GM19035 (cell line): ENCODE measurements around the gene UROS.

Experiments
- ATAC-seq: cut with Tn5 transposase; IDR thresholded peaks from one replicate; pipeline ENCODE4 v1.9.1; 2021; ENCODE audit not compliant: unreplicated experiment

UROS gene

GRCh38 chr10:125822878-125823662, at the start of gene UROS, which contains the start of gene BCCIP:
TSS of gene UROS (minus strand) at chr10:125823258. CDS start at chr10:125816499, 6,759 bp downstream.
TSS of gene BCCIP (plus strand) at chr10:125823546. CDS start at chr10:125823558, 12 bp downstream.
- peak; percentile 81 for ATAC-seq

- no peak for ATAC-seq
These were observed 48.3 kb upstream of the UROS start for GRCh38 chr10:125871338-125871737.

- peak; percentile 65 for ATAC-seq
These were observed 45.4 kb upstream of the UROS start for GRCh38 chr10:125868372-125868975.

GRCh38 chr10:125866421-125867029, 43.5 kb upstream of the UROS start:
- ATAC-seq = no peak

DNA sequence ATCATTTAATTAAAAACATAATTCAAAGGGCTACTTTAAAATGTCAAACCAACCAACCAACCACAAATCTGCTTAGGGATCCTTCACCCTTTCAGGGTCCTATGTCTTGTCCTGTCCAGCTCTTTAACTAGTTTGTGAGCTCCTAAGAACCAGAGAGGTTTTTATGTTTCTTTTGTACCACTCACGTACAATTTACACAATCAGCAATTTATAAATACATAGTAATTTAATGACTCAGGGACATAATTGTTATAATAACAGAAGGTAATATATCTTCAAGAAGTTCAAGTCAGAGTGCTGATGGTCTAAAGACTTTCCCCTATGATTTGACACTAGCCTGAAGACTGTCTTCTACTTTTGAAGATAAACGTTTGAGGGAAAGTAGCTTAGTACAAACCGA, 42.1 kb upstream of the UROS start:
- ATAC-seq = no peak

DNA sequence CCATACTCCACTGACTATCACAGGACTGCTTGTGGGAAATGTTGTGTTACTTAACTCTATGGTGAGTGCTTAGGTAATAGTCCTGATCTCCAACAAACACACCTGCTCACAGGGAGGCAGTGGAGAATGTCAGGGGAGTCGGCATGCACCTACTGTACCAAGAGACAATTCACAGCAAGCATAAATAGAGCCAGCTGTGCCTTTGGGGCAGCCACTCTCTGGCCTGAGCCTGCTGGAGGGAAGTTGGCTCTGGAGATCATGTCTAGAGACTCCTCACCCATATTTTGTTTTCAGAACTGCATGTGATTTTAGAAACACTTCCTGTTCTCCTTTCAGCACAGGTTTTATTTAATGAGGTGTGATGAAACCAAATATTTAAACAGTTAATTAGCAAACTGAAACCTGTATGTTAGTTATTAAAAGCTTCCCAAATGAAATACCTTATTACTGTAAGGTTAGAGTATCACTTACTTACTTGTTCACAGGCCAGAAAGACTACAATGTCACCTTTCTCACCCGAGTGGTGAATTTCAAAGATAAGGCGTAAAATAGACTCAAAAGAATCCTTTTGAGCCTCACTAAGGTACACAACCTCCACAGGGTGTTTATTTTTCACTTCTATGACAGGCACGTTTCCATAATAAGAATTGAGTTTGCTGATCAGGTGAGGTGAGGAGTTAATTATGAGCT, 36.2 kb upstream of the UROS start:
- no peak for ATAC-seq

DNA sequence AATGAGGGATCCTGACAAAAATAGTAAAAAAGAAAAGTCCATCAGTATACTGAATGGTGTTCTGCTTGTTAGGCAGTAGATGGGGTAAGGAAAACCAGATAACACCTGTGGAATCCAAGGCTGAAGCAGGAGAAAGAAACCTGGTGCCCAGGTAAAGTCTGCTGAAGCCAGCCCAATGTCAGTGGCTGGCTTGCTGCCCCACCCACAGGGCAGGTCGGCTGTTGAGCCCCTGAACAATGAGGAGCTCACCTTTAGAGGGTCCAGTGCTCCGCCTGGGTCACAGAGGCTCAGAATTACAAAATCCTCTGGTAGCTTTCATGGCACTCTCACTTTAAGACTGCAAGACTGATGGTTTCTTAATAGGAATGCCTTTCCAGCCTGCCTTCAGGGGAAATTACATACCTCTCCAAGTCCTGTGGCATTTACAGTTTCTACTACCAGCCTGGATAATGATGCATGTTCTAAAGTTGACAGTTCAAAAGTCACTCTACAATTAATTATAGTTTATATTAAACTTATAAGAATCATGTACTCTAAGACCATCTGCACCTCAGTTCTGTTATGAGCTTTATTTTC, 34.2 kb upstream of the UROS start:
- no peak for ATAC-seq

DNA sequence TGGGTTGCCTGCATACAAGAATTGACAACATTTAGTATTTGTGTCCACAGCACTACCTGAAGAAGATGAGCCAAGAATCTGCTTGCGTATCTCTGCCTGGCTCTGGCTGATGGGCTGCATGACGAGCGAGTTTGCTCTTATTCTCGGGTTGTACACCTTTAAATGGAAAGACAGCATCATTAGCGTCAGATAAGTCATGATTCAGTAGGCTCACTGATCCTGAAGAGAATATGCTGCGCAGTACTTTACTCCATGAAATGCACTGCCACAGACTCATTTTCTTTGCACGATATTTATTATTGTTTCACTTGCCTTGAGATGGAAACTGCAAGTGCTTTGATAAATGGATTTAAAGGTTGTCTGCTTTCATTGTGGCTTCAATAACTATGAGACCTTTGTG, 29.4 kb upstream of the UROS start:
- no peak for ATAC-seq

DNA sequence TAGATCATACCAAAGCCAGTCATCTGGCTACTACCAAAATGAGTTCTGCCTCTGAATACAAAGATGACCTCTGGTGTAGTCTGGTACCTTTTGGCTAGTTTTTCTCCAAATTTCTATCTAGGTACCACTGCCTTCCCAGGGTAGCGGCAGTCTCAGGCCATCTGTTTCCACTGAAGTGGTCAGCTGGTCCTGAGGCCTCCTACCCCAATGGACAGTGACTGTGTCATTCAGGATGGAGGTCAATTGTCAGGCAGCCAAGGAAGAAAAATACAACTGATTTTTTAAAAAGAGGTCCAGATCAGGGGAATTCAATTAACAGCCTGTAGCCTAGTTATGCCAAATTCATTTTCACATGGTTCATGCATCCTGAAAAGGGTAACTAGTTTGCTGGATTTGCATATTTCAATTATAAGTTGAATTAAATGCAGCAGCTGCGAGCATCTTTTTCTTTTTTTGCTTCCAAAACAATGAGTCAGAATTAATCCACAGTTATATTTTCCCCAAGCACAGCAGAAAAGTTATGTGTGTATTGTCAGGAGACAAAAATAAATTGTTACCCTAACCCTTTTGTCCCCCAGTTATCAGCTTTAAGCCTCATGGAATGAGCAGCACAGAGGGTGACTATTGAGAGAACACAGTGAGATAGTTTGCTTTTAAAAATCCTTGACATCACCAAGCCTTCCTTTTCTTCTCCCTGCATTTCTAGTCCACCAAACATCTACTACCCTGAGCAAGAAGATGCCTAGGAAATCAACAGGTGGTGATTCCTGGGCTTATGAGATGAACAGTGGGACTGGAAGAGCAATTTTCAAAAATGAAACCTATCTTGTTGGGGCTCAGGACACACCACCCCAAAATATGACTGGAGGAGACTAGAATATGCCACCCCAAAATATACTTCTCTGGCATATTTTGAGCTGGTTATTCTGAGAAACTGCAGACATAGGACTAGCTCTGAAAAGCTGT, 28.0 kb upstream of the UROS start:
- ATAC-seq = no peak

- no peak for ATAC-seq
These were observed 26.4 kb upstream of the UROS start for GRCh38 chr10:125849448-125849847.

DNA sequence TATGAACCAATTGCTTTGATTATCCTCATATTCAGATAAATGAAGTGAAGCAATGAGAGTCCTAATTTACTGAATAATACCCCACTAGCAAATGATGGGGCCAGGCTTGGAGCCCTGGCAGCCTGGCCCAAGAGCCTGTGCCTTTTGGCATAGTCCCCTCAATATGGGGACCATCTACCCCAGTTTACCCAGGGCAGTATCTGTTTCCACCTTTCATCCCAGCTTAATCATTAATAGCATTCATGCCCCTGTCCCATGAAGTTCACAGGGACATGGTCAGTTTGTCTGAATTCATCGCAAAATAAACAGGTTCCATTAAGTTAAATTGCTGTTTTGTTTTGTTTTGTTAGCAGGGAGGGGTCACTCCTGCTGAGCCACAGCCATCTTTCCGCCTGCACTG, 25.8 kb upstream of the UROS start:
- no peak for ATAC-seq

GRCh38 chr10:125848371-125848770, 25.3 kb upstream of the UROS start:
- no peak for ATAC-seq

- no peak for ATAC-seq
These were observed 23.8 kb upstream of the UROS start for GRCh38 chr10:125846894-125847293.

DNA sequence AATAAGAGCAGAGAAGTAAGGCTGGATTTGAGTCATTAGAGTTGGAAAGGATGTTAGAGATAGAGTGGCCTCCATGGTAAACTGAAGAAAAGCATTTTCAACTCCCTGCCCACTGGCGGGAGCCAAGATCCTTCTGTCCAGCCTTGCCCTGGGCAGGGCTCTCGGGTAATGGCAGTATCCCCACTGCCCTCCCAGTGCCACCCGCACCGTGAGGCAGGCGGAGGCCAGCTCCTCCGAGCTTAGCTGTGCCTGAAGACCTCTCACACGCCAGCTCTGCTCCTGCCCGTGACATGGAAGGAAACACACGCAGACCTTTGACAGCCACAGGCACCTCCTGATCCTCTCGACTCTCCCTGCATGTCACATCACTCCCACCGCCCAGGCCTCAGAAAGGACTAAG, 22.6 kb upstream of the UROS start:
- ATAC-seq = no peak

DNA sequence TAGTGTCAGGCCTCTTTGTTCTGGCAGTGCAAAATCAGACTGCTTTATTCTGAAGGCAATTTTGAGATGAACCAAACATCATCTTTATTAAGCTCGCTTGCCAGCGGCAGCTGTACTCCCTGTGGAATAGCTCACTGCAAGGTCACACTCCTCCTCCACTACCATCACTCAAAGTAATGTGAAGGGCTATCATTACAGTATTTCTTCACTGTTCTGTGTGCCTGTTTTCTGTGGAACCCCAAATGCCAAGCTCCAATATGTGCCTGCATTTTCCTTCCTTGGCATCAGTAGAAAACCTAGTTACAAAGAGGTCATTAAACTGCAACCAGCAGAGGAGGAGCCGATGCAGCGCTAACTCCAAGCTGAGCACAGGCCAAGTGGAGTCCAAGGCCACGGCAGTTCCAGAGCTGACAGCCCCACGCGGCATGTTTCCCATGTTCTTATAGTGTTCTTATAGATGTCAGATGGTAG, 21.7 kb upstream of the UROS start:
- no peak for ATAC-seq

DNA sequence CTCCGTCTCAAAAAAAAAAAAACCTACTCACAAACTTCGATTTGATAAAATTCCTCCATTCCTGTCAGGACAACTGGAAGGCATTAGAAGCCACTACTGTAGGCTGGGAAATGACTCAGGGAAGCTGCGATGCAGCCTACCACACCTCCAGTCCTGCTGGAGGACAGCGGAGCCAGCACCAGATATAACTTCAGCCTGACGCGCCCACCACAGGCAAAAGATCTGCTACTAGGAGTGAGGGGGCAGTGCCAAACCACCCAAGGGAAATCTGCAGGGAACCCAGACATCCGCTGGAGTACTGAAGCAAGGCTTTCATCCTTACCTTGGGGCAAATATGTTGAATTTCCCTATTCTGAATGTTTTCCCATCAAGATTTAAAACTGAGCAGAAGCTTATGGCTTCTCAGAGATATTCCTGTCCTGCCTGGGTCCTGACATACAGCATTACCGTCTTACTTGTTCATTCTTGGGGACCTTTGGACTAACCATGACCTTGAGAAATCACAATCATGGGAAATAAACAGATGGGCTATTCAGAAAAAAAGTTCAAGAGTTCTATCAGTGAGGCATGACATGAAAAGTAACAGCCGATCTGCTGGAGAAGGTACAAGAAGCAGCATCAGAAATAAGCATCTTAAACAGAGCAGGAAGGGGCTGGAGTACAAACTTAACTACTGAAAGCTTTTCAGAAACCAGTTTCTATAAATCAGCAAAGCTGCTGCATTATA, 20.7 kb upstream of the UROS start:
- ATAC-seq = no peak

DNA sequence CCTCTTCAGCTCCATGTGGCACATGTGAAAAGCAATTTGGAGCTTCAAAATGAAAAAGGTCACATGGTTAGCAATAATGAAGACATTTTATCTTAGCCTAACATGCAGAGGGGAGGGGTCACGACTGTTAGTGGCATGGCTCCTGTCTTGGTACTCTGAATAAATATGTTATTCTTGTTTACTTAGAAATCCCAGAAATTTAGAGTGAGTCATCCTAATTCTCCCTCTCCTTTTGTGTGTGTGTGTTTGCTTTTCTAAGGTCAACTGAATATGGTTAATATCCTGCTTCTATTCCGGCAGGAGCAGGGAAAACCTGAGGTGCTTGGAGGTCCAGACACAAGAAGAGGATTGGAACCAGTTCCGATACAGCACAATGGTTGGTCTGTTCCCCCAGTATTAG, 17.9 kb upstream of the UROS start:
- no peak for ATAC-seq

DNA sequence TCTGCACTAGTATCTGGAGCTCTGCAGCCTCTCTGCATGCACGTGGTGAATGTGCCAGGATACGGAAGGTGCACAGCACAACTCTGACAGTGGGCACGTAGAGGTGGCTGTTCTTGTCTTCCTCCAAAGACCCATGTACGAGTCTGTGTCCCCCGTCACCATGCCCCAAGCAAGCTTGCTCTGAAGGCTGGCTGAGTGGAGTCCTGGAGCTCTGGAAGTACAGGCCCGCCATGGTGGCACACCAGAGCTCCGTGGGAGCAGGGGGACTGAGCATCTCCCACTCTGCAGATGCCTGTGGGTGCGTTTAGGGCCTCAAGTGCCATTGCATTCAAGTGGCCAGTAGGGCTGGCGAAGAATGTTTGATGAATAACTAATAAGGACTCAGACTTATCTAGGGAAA, 17.3 kb upstream of the UROS start:
- ATAC-seq = no peak
